GM19351 (cell line): ENCODE data around the gene LDLRAD3.

Experiments
- ATAC-seq: cut with Tn5 transposase; IDR thresholded peaks from one replicate; pipeline ENCODE4 v1.9.1; 2021; ENCODE audit warnings: mild to moderate bottlenecking, moderate library complexity; ENCODE audit not compliant: unreplicated experiment

Gene LDLRAD3

GRCh38 chr11:36222831-36223635 is 279.2 kb downstream of the LDLRAD3 start:
- ATAC-seq = no peak

DNA sequence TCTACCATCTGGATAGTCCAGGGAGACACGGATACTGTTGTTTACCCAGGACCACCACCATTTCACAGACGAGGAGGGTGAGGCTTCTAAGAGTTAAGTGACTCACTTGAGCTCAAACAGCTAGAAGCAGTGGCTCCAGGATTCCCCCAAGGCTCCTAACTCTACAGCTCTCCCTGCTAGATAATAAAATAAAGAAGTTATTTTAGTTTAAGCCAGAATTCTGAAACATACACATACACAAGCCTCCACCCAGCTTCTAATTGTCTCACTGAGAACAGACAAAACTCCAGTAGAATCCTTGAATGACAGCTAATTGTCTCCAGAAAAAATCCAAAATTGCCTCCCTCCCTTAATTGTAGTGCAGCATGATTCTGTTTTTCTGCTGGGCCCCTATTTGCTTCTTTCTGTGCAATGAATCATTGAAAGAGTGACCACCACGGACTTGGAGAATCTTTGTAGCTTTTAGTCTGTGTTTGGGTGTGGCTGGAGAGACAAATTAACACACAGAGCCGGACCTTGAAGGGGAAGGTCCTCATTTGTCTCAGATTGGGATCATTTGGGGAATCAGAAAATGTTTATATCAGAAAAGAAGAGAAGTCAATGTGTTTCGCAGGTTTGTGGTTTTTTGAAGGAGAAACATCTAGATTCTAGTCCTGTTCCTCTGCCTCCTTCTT is 280.5 kb downstream of the LDLRAD3 start:
- no peak for ATAC-seq

GRCh38 chr11:36227044-36227443 is 283.2 kb downstream of the LDLRAD3 start:
- ATAC-seq = no peak

GRCh38 chr11:36228689-36229088 is 284.8 kb downstream of the LDLRAD3 start:
- no peak for ATAC-seq

DNA sequence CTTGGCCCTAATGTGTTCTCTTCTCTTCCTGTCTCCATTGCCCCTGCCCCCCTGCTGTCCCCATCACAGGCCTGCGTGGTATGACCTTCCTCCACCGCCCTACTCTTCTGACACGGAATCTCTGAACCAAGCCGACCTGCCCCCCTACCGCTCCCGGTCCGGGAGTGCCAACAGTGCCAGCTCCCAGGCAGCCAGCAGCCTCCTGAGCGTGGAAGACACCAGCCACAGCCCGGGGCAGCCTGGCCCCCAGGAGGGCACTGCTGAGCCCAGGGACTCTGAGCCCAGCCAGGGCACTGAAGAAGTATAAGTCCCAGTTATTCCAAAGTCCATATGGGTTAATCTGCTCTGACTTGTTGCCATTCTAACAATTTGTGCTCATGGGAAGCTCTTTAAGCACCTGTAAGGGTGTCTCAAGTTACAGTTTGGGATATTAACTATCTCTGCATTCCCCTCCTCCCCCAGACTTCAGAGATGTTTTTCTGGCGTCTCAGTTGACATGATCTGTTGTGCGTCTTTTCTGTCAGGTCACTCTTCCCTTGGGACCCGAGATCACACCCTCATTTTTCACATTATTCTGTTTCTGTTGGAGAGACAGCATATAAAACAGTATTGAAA is 285.3 kb downstream of the LDLRAD3 start:
- ATAC-seq = no peak

DNA sequence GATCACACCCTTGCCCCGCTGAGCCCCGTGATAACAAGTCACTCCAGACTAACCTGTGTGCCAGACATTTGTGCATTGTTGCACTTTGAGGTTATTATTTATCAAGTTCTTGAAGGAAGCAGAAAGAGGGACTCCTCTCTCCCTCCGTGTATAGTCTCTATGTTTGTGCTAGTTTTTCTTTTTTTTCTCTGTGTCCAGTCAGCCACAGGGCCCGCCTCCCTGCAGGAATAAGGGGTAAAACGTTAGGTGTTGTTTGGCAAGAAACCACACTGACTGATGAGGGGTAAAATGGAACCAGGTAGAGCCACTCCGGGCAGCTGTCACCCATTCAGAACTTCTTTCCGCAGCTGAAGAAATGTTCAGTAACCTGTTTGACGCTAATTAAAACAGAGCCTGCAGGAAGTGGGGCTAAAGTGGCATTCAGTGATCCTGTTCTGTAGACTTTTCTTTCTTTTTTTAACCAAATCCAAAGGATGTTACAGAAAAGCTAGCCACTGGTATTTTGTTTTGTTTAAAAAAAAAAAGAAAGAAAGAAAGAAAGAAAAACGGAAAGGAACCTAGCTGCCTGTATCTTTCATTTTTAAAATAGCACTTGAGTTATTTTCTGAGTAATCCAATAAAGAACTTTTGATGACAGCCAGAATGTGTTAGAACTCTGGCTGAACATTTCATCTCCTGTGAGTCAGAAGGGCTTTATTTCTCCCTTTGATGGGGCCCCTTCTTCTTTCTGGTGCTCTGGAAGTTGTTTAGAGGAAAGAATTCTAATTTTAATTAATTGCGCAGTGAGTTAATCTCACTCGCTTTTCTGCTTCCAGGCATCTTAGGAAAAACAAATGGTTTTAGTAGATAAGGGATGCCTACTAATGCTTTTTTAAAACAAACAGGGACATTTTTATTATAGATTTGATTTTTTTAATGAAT is 287.2 kb downstream of the LDLRAD3 start:
- ATAC-seq = no peak

DNA sequence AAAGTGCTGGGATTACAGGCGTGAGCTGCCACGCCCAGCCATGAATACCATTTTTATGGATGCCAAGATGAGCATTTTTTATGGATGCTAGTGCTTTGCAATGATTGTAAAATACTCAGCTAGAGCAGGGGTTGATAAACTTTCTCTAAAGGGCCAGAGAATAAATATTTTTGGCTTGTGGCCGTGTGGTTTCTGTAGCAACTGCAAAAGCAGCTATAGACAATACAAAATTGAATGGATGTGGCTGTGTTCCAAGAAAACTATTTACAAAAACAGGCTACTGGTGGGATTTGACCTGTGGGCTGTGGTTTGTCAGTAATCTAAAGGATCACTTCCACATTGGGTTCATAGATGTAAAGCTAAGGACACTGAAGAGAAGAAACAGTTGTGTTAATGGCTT is 289.3 kb downstream of the LDLRAD3 start:
- no peak for ATAC-seq

- ATAC-seq = no peak
Observed at GRCh38 chr11:36234825-36235224, 291.0 kb downstream of the LDLRAD3 start.

DNA sequence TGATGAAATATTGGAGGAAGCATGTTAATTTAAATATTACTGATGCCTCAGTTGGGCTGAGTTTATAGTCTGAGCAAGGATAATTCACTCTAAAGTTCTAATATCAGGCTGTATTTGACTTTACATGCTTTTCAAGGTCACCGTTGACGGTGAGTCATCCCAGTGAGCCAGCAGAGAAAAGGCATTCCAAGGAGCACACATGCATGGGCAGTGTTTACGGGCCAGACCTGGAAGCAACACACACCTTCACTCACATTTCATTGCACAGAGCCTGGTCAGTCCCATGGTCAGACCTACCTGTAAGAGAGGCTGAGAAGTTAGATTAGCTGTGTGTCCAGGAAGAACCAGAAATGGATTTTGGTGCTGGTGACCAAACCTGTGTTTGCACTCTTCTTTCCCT is 291.9 kb downstream of the LDLRAD3 start:
- ATAC-seq = no peak

- no peak for ATAC-seq
Observed at GRCh38 chr11:36237391-36237790, 293.5 kb downstream of the LDLRAD3 start.

- no peak for ATAC-seq
Observed at GRCh38 chr11:36238036-36238631, 294.3 kb downstream of the LDLRAD3 start.

DNA sequence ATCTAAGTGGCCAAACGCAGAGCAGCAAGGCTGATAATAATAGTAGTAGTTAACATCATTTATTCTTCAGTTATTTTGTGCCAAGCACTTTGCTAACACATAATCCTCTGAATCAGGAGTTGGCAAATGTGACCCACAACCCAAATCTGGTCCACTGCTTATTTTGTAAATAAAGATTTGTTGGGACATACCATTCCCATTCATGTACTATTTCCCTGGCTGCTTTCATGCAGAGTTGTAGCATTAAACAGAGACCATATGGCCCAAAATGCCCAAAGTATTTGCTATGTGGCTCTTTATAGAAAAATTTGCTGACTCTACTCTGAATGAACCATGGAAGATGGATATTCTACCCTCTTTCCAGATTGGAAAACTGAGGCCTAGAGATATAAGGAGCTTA is 295.0 kb downstream of the LDLRAD3 start:
- ATAC-seq = no peak

DNA sequence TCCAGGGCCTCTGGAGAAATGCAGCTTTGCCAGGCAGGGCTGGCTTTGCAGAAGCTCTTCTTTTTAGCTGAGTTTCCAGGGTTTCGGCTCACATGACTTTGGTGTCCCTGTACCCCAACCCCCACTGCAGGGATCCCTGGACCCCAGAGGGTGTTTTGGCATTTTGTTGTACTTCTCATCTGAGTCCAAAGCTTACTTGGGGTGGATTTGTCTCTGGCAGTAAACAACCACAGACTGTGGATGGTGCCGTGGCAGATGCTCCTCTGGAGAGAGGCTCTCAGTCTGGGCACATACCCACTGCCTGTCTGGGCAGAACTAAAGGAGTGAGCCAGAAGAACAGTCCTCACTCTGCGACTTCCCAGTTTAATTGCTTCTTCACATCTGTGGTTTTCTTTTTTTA is 295.8 kb downstream of the LDLRAD3 start:
- no peak for ATAC-seq

DNA sequence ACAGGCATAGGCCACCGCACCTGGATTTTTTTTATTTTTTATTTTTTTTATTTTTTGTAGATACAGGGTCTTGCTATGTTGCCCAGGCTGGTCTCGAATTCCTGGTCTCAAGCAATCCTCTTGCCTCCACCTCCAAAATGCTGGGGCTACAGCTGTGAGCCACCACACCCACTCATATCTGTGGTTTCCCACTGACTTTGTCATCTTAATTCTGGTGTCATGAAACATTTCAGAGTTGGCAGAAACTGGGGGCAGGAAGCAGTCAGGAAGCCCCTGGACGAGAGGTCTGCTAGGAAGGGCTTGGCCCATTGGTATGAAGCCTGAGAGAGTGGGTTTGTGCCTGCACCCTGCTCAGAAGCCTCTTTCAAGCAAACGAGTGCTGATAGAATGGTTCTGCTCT is 296.3 kb downstream of the LDLRAD3 start:
- ATAC-seq = no peak

DNA sequence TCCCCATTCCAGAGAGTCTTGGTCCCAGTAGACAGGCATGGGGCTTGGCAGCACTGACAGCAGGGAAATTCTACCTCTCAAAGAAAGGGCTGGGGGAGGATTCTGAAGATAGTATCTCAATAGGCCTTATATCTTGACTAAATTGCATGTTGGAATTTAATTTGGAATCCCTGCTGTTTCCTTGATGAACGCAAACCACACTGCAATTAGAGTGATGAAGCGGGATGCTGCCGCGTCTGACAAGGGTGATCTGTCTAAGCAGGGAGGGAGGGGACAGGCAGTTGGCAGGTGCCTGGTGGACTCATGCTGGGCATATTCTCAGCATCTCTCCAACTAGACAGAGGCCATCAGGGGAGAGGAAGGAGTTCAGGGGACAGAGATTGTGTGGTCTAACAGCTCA is 296.9 kb downstream of the LDLRAD3 start:
- no peak for ATAC-seq

DNA sequence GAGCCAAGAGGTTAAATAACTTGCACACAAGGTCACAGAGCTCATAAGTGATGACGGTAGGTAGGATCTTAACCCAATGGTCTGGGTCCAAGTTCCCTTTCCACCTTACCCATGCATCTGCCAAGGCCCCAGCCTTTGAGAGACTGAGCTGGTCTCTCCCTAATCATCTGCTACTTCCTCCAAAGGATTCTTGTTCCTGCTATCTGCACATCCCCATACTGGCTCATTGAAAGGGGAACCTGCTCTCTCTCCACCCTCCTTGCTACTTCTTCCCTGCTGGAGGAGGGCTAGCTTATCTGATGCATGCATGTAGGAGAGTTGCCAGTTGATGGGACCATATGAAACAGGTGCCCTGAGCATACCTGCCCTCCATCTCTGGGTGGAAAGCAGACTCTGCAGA is 297.6 kb downstream of the LDLRAD3 start:
- no peak for ATAC-seq

GRCh38 chr11:36243641-36244040 is 299.8 kb downstream of the LDLRAD3 start:
- no peak for ATAC-seq

GRCh38 chr11:36247493-36247892 is 303.6 kb downstream of the LDLRAD3 start:
- no peak for ATAC-seq

- ATAC-seq = no peak
Observed at GRCh38 chr11:36248436-36248835, 304.6 kb downstream of the LDLRAD3 start.

DNA sequence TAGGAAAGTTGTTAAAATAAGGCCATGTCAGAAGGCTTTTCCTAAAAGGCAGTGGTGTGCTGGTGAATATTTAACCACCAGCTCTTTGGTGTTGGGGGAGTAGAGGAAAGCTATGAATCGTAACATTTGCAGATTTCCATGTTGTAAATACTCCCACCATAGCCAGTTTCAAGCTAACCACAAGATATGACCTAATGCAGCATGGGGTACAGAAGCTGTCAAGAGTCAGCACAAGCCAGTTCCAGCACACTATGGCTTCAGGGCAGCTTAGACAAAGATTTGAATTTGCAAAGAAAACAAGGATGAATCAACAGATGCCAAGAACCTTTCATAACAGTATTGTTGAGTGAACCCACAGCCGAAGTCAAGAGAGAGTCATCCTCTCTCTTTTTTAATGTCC is 305.4 kb downstream of the LDLRAD3 start:
- peak; percentile 77 for ATAC-seq

- ATAC-seq = no peak
Observed at GRCh38 chr11:36251823-36252222, 308.0 kb downstream of the LDLRAD3 start.
